Left lung (tissue), 10 donors: ENCODE results near the gene GNB1L. TPM values are rescaled to one million over a fixed set of nuclear protein-coding genes. Genes with fewer than 3 reads are reported as not detected.

Source experiments
- ATAC-seq: fragments of 200-7000 bp; cut with Tn5 transposase; one replicate; pipeline ENCODE4 v1.9.1; 2020; ENCODE audit warnings: moderate library complexity
- DNase-seq, 4 donors: peaks; one replicate each; pipeline ENCODE4 v3.0.0-alpha.2; 2013 to 2020
- H3K27ac ChIP-seq, 2 donors: fragments of 200-600 bp; sonication (generic) in 1 of 2; one replicate each; pipeline versions ENCODE4 v1.5.0 to v1.8.0; 2020 to 2021
- H3K27me3 ChIP-seq, 2 donors: fragments of 200-600 bp; sonication (generic) in 1 of 2; one replicate each; pipeline versions ENCODE4 v1.5.0 to v1.8.0; 2020 to 2021
- H3K36me3 ChIP-seq, 2 donors: fragments of 200-600 bp; sonication (generic) in 1 of 2; one replicate each; pipeline versions ENCODE4 v1.5.0 to v1.8.0; 2020 to 2021
- H3K4me1 ChIP-seq, 2 donors: fragments of 200-600 bp; one replicate each; pipeline ENCODE4 v1.8.0; 2021
- H3K4me3 ChIP-seq, 2 donors: fragments of 200-600 bp; sonication (generic) in 1 of 2; one replicate each; pipeline versions ENCODE4 v1.5.0 to v1.8.0; 2020 to 2021; ENCODE audit warnings: mild to moderate bottlenecking in 1 of 2
- H3K9me3 ChIP-seq, 2 donors: fragments of 200-600 bp; sonication (generic) in 1 of 2; one replicate each; pipeline versions ENCODE4 v1.5.0 to v1.8.0; 2020 to 2021
- CTCF ChIP-seq, 2 donors: fragments of 200-600 bp; sonication (generic) in 1 of 2; IDR thresholded peaks; one replicate each; pipeline versions ENCODE4 v1.5.0 to v1.8.0; 2021; ENCODE audit warnings: antibody characterized with exemption in 2 of 2
- intact Hi-C, 2 donors: fragments of 100-400 bp; cut with DNase I; formaldehyde crosslinking; loops; one replicate each; pipeline versions ENCODE4 v1.11.2 to v1.14.2; 2022
- polyA plus RNA-seq, 6 donors: library from polyadenylated mRNA; unstranded; fragments of 120-200 nt; gene quantifications; one replicate each; pipeline ENCODE4 v1.2.1, GENCODE V29; 2013; ENCODE audit not compliant: insufficient read length in 6 of 6
- total RNA-seq, 2 donors: library from RNA; stranded (reverse); fragmentation: NEBNext Ultra II Directional; extraction: Animal tissue kit (Norgen Biotek cat#: 25700); gene quantifications; one replicate each; pipeline ENCODE4 v1.2.1, GENCODE V29; 2021
- donor health status: DM: no; HTN: yes; CAD: no.
- donor health status: DM: no; HTN: no; CAD: no.

The GNB1L gene
- total and polyA plus RNA-seq, 8 donors: 4.3 to 7.9 (median 5.5) TPM

GRCh38 chr22:19880786-19881569, 26.3 kb upstream of the GNB1L start:
- Histone ChIP-seq H3K27ac (peak overlapping the region in 1 of 2 donors; percentile 33), H3K36me3 (peaks cover 0 to 33% of the 10 kb centered on the region in 2 donors), H3K9me3 (no peaks in the 10 kb centered on the region), H3K4me3 (no peak overlapping the region), H3K27me3 (no peaks in the 10 kb centered on the region), H3K4me1 (peaks cover 0 to 26% of the 10 kb centered on the region in 2 donors)
- intact Hi-C loops: no loop called here
- DNase-seq: peak in 3 of 4 donors; percentile 37 to 81 (median 53)
- no peak for TF ChIP-seq CTCF (IDR thresholded peaks at IDR 0.05)
- peak; percentile 63 for ATAC-seq

- peak in 2 of 4 donors; percentile 32 to 71 for DNase-seq
- ATAC-seq: no peak
- no peaks in the 10 kb centered on the region for H3K9me3 ChIP-seq
- H3K27me3 ChIP-seq: no peaks in the 10 kb centered on the region
- peaks cover 2 to 24% of the 10 kb centered on the region in 2 donors for H3K4me1 ChIP-seq
- H3K27ac ChIP-seq: no peak overlapping the region
- intact Hi-C loops: no loop called here
- peaks cover 0 to 34% of the 10 kb centered on the region in 2 donors for H3K36me3 ChIP-seq
- no peak overlapping the region for H3K4me3 ChIP-seq
- TF ChIP-seq CTCF (IDR thresholded peaks at IDR 0.05): no peak
Observed at GRCh38 chr22:19879992-19880785, 25.5 kb upstream of the GNB1L start.

GRCh38 chr22:19879643-19879991, 24.9 kb upstream of the GNB1L start:
- no peaks in the 10 kb centered on the region for H3K27me3 ChIP-seq
- no peak for TF ChIP-seq CTCF (IDR thresholded peaks at IDR 0.05)
- peaks cover 0 to 34% of the 10 kb centered on the region in 2 donors for H3K36me3 ChIP-seq
- H3K4me3 ChIP-seq: no peak overlapping the region
- peaks cover 5 to 30% of the 10 kb centered on the region in 2 donors for H3K4me1 ChIP-seq
- intact Hi-C loops: no loop called here
- H3K27ac ChIP-seq: no peak overlapping the region
- peak in 2 of 4 donors; percentile 27 to 58 for DNase-seq
- ATAC-seq: no peak
- H3K9me3 ChIP-seq: no peaks in the 10 kb centered on the region

GRCh38 chr22:19879246-19879570, 24.5 kb upstream of the GNB1L start:
- H3K36me3 ChIP-seq: peaks cover 0 to 34% of the 10 kb centered on the region in 2 donors
- DNase-seq: peak in 1 of 4 donors; percentile 76
- H3K27me3 ChIP-seq: no peaks in the 10 kb centered on the region
- no peak for ATAC-seq
- intact Hi-C loops: no loop called here
- no peak overlapping the region for H3K27ac ChIP-seq
- no peak for TF ChIP-seq CTCF (IDR thresholded peaks at IDR 0.05)
- no peak overlapping the region for H3K4me3 ChIP-seq
- peaks cover 10 to 34% of the 10 kb centered on the region in 2 donors for H3K4me1 ChIP-seq
- no peaks in the 10 kb centered on the region for H3K9me3 ChIP-seq
